ENCODE results near the gene TCF7L2.

TCF7L2 gene

GRCh38 chr10:113000876-113001598, 51.0 kb downstream of the TCF7L2 start:
- no peak for FAIRE-seq

- no peak for FAIRE-seq
Observed at GRCh38 chr10:113001599-113002448, 51.8 kb downstream of the TCF7L2 start.

GRCh38 chr10:113002449-113002777, 52.4 kb downstream of the TCF7L2 start:
- FAIRE-seq: no peak

GRCh38 chr10:113003052-113003451, 53.0 kb downstream of the TCF7L2 start:
- FAIRE-seq: no peak

GRCh38 chr10:113004069-113004618, 54.1 kb downstream of the TCF7L2 start:
- FAIRE-seq: no peak

- no peak for FAIRE-seq
Observed at GRCh38 chr10:113005380-113005779, 55.3 kb downstream of the TCF7L2 start.

GRCh38 chr10:113006656-113007342, 56.8 kb downstream of the TCF7L2 start:
- no peak for FAIRE-seq

- FAIRE-seq: no peak
Observed at GRCh38 chr10:113007343-113007771, 57.3 kb downstream of the TCF7L2 start.

GRCh38 chr10:113007821-113008220, 57.8 kb downstream of the TCF7L2 start:
- no peak for FAIRE-seq

GRCh38 chr10:113011592-113012374, 61.7 kb downstream of the TCF7L2 start:
- no peak for FAIRE-seq

GRCh38 chr10:113015201-113015600, 65.2 kb downstream of the TCF7L2 start:
- FAIRE-seq: no peak

GRCh38 chr10:113017376-113017775, 67.3 kb downstream of the TCF7L2 start:
- no peak for FAIRE-seq

GRCh38 chr10:113018034-113018433, 68.0 kb downstream of the TCF7L2 start:
- no peak for FAIRE-seq

GRCh38 chr10:113019096-113019495, 69.0 kb downstream of the TCF7L2 start:
- no peak for FAIRE-seq

GRCh38 chr10:113019692-113020474, 69.8 kb downstream of the TCF7L2 start:
- no peak for FAIRE-seq

- FAIRE-seq: no peak
Observed at GRCh38 chr10:113020475-113020753, 70.4 kb downstream of the TCF7L2 start.

- no peak for FAIRE-seq
Observed at GRCh38 chr10:113020838-113021237, 70.8 kb downstream of the TCF7L2 start.

GRCh38 chr10:113021268-113022040, 71.4 kb downstream of the TCF7L2 start:
- no peak for FAIRE-seq

- FAIRE-seq: no peak
Observed at GRCh38 chr10:113022265-113022664, 72.2 kb downstream of the TCF7L2 start.

- FAIRE-seq: no peak
Observed at GRCh38 chr10:113023017-113023416, 73.0 kb downstream of the TCF7L2 start.

- FAIRE-seq: no peak
Observed at GRCh38 chr10:113024930-113025329, 74.9 kb downstream of the TCF7L2 start.
